Activated T-helper 1 cell treated with Interleukin-2 at 50 U/mL for 16 hours (primary cell): ENCODE results near the gene TSPAN15.
"Not testable (repeated sequence)": the region's sequence is repeated elsewhere in the genome, so short reads cannot be mapped to it uniquely, and the experiment has no call there.

Source experiments
- DNase-seq: peaks from one replicate; pipeline ENCODE4 v3.0.0-alpha.2; 2020; ENCODE audit warnings: low read depth

TSPAN15 gene

GRCh38 chr10:69503001-69503895, 52.0 kb downstream of the TSPAN15 start:
- no peak for DNase-seq

- DNase-seq, result no peak
Measured at GRCh38 chr10:69503896-69504265, 52.6 kb downstream of the TSPAN15 start.

- no peak for DNase-seq
Measured at GRCh38 chr10:69504576-69505250, 53.4 kb downstream of the TSPAN15 start.

GRCh38 chr10:69505636-69506318, 54.5 kb downstream of the TSPAN15 start:
- DNase-seq, result no peak

GRCh38 chr10:69506487-69506833, 55.2 kb downstream of the TSPAN15 start:
- no peak for DNase-seq

GRCh38 chr10:69506834-69507713, 55.8 kb downstream of the TSPAN15 start:
- DNase-seq, result no peak

GRCh38 chr10:69508738-69509340, 57.6 kb downstream of the TSPAN15 start:
- no peak for DNase-seq

- no peak for DNase-seq
Measured at GRCh38 chr10:69512901-69513300, 61.6 kb downstream of the TSPAN15 start.

- DNase-seq, result no peak
Measured at GRCh38 chr10:69513617-69514016, 62.4 kb downstream of the TSPAN15 start.

- DNase-seq, result peak; percentile 66
Measured at GRCh38 chr10:69515699-69516259, 64.5 kb downstream of the TSPAN15 start.

GRCh38 chr10:69516316-69516715, 65.1 kb downstream of the TSPAN15 start:
- no peak for DNase-seq

- DNase-seq, result no peak
Measured at GRCh38 chr10:69516796-69517195, 65.5 kb downstream of the TSPAN15 start.

GRCh38 chr10:69517271-69517848, 66.1 kb downstream of the TSPAN15 start:
- DNase-seq, result no peak

GRCh38 chr10:69527961-69528360, 76.7 kb downstream of the TSPAN15 start:
- no peak for DNase-seq

- DNase-seq, result no peak
Measured at GRCh38 chr10:69533658-69534057, 82.4 kb downstream of the TSPAN15 start.

GRCh38 chr10:69536521-69536920, 85.3 kb downstream of the TSPAN15 start:
- DNase-seq, result not testable (repeated sequence)

GRCh38 chr10:69537449-69537848, 86.2 kb downstream of the TSPAN15 start:
- no peak for DNase-seq

- DNase-seq, result no peak
Measured at GRCh38 chr10:69538461-69538860, 87.2 kb downstream of the TSPAN15 start.

GRCh38 chr10:69541463-69541862, 90.2 kb downstream of the TSPAN15 start:
- DNase-seq, result no peak

GRCh38 chr10:69549959-69550358, 98.7 kb downstream of the TSPAN15 start:
- no peak for DNase-seq

GRCh38 chr10:69552268-69552667, 101.0 kb downstream of the TSPAN15 start:
- DNase-seq, result no peak
